Ishikawa (cell line): ENCODE measurements around the gene INTS6L.

Source experiments
- CEBPB ChIP-seq: IDR thresholded peaks from 2 replicates; pipeline ENCODE4 v1.6.1; 2012
- RAD21 ChIP-seq: IDR thresholded peaks from 2 replicates; pipeline ENCODE4 v1.6.1; 2012; ENCODE audit warnings: low read depth
- YY1 ChIP-seq: IDR thresholded peaks from 2 replicates; pipeline ENCODE4 v1.6.1; 2012; ENCODE audit warnings: low read depth
- TF ChIP-seq, protein P1 (sequence below): IDR thresholded peaks from 2 replicates; pipeline ENCODE4 v1.6.1; 2012; ENCODE audit warnings: low read depth, mild to moderate bottlenecking
- TF ChIP-seq, protein P2 (sequence below): IDR thresholded peaks from 2 replicates; pipeline ENCODE4 v1.6.1; 2012

DNA sequence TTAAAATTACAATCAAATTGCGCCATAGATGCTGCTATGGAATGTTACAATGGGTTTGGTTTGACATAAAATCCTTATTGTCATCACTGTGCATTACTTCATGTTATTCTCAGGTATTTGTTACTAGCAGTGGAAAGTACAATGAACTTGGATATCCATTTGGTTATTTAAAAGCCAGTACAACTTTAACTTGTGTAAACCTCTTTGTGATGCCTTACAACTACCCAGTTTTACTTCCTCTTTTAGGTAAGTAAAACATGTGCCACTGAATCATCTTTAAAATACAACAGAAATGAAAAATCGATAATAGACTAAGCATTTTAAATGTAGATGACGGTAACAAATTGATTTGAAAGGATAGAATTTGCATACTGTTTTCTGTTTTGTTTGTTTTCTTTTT lies 35.6 kb downstream of the INTS6L start:
- TF ChIP-seq CEBPB (no peak), YY1 (no peak), RAD21 (no peak)
- TF ChIP-seq, protein P1, sequence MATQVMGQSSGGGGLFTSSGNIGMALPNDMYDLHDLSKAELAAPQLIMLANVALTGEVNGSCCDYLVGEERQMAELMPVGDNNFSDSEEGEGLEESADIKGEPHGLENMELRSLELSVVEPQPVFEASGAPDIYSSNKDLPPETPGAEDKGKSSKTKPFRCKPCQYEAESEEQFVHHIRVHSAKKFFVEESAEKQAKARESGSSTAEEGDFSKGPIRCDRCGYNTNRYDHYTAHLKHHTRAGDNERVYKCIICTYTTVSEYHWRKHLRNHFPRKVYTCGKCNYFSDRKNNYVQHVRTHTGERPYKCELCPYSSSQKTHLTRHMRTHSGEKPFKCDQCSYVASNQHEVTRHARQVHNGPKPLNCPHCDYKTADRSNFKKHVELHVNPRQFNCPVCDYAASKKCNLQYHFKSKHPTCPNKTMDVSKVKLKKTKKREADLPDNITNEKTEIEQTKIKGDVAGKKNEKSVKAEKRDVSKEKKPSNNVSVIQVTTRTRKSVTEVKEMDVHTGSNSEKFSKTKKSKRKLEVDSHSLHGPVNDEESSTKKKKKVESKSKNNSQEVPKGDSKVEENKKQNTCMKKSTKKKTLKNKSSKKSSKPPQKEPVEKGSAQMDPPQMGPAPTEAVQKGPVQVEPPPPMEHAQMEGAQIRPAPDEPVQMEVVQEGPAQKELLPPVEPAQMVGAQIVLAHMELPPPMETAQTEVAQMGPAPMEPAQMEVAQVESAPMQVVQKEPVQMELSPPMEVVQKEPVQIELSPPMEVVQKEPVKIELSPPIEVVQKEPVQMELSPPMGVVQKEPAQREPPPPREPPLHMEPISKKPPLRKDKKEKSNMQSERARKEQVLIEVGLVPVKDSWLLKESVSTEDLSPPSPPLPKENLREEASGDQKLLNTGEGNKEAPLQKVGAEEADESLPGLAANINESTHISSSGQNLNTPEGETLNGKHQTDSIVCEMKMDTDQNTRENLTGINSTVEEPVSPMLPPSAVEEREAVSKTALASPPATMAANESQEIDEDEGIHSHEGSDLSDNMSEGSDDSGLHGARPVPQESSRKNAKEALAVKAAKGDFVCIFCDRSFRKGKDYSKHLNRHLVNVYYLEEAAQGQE: no peak
- TF ChIP-seq, protein P2, sequence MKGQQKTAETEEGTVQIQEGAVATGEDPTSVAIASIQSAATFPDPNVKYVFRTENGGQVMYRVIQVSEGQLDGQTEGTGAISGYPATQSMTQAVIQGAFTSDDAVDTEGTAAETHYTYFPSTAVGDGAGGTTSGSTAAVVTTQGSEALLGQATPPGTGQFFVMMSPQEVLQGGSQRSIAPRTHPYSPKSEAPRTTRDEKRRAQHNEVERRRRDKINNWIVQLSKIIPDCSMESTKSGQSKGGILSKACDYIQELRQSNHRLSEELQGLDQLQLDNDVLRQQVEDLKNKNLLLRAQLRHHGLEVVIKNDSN: no peak
